Measurements from ENCODE around the gene GATD1.

DNA sequence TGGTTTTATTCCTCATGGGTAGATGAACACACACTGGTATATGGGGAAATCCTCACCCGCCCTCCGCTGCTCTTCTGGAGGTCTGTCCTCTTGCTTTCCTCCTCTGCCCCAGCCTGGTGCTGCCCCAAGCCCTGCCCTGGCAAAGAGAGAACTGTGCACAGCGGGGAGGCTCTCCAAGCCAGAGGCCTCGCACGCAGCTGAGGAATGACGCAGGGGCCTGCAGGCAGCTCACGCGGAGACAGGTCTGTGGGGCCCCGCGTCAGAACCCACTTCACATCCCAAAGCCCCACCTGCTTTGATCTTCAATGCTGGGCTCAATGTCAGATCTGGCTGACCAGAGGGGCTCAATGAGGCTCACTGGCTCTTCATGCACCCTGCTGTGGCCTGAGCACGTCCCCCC, 10.0 kb downstream of the GATD1 start:
- no peak; the same call in 1 of the 2 replicates for TF ChIP-seq POLR2AphosphoS5 (IDR thresholded peaks at IDR 0.05; ENCODE audit: borderline replicate concordance, low read depth, low read length)
- no peak for TF ChIP-seq EZH2 (IDR thresholded peaks at IDR 0.05)
